ENCODE results near the gene USP17L12. TPM values are rescaled to one million over a fixed set of nuclear protein-coding genes. Genes with fewer than 3 reads are reported as not detected.
"Not testable (repeated sequence)": the region's sequence is repeated elsewhere in the genome, so short reads cannot be mapped to it uniquely, and the experiment has no call there.

Gene USP17L12
- total RNA-seq, 4 donors from 2014 or later: not detected

GRCh38 chr4:9262572-9262971, 42.6 kb downstream of the USP17L12 start, which contains the start of gene USP17L21:
USP17L21 (plus strand) TSS chr4:9262872; CDS start chr4:9262872, 0 bp downstream.
- H3K27ac ChIP-seq; H3K4me1 ChIP-seq; H3K4me3 ChIP-seq; DNase-seq; H3K36me3 ChIP-seq; H3K9me3 ChIP-seq; H3K27me3 ChIP-seq; intact Hi-C loops (cut with DNase I; ENCODE audit: low total_unique reads): not testable (repeated sequence)

GRCh38 chr4:9267319-9267718, 47.4 kb downstream of the USP17L12 start, which contains the start of gene USP17L22:
USP17L22 (plus strand) TSS chr4:9267619; CDS start chr4:9267619, 0 bp downstream.
- H3K9me3 ChIP-seq; H3K4me3 ChIP-seq; H3K4me1 ChIP-seq; H3K27me3 ChIP-seq; DNase-seq; intact Hi-C loops (cut with DNase I; ENCODE audit: low total_unique reads); H3K36me3 ChIP-seq; H3K27ac ChIP-seq: not testable (repeated sequence)

Other genes starting within 250 kb of the USP17L12 start
- gene FAM90A26, start 49.7 kb upstream of the USP17L12 start, total RNA-seq: not detected
- gene USP17L10, start 9.5 kb upstream of the USP17L12 start, total RNA-seq: not detected
- not detected for gene USP17L11, start 4.7 kb upstream of the USP17L12 start, total RNA-seq
- gene USP17L13, start 4.7 kb downstream of the USP17L12 start, total RNA-seq: not detected
- under 1 TPM in 1 of 4 donors, not detected in 3; 0.27 TPM for gene USP17L15, start 14.2 kb downstream of the USP17L12 start, total RNA-seq
- gene USP17L17, start 23.7 kb downstream of the USP17L12 start, total RNA-seq: not detected
- gene USP17L18, start 28.5 kb downstream of the USP17L12 start, total RNA-seq: not detected
- not detected for gene USP17L19, start 33.2 kb downstream of the USP17L12 start, total RNA-seq
- gene USP17L20, start 38.0 kb downstream of the USP17L12 start, total RNA-seq: not detected
- not detected for gene USP17L21, start 42.7 kb downstream of the USP17L12 start, total RNA-seq
- gene USP17L22, start 47.5 kb downstream of the USP17L12 start, total RNA-seq: not detected
- not detected for gene USP17L24, start 105.0 kb downstream of the USP17L12 start, total RNA-seq
- not detected for gene USP17L25, start 109.8 kb downstream of the USP17L12 start, total RNA-seq
- gene USP17L26, start 114.5 kb downstream of the USP17L12 start, total RNA-seq: not detected
- not detected for gene USP17L5, start 119.3 kb downstream of the USP17L12 start, total RNA-seq
- gene USP17L27, start 124.0 kb downstream of the USP17L12 start, total RNA-seq: not detected
- not detected for gene USP17L28, start 128.7 kb downstream of the USP17L12 start, total RNA-seq
- not detected for gene USP17L29, start 133.5 kb downstream of the USP17L12 start, total RNA-seq
- gene USP17L30, start 143.0 kb downstream of the USP17L12 start, total RNA-seq: not detected
- not detected for gene DEFB131A, start 224.3 kb downstream of the USP17L12 start, total RNA-seq

All from uterus (tissue), 4 donors.